Astrocyte of the spinal cord (primary cell): ENCODE results near the gene ADAT3.

Experiments used
- DNase-seq: peaks from one replicate; pipeline ENCODE4 v3.0.0; 2011; ENCODE audit warnings: low read depth, low spot score
- H3K4me3 ChIP-seq: 2 replicates; pipeline ENCODE4 v1.5.1; 2011; ENCODE audit warnings: low read depth, mild to moderate bottlenecking, low read length, moderate library complexity
- CTCF ChIP-seq: IDR thresholded peaks from 2 replicates; pipeline ENCODE4 v1.5.1; 2012; ENCODE audit warnings: low read depth, mild to moderate bottlenecking, low read length, inconsistent platforms
- in situ Hi-C: cut with HindIII; loops from 2 replicates; pipeline ENCODE4 v1.10.0; 2017; ENCODE audit warnings: low sequenced_read_pairs

The ADAT3 gene

GRCh38 chr19:1911995-1912394 is 6.8 kb downstream of the ADAT3 start:
- no peak overlapping the region for H3K4me3 ChIP-seq
- in situ Hi-C loops, result no loop called here
- no peak for TF ChIP-seq CTCF

GRCh38 chr19:1912760-1913505 is 7.7 kb downstream of the ADAT3 start:
- no peak for TF ChIP-seq CTCF
- in situ Hi-C loops, result no loop called here
- H3K4me3 ChIP-seq, result no peak overlapping the region
- DNase-seq, result no peak

More at GRCh38 chr19:1911995-1912394, 6.8 kb downstream of the ADAT3 start:
- no peak for DNase-seq

- TF ChIP-seq CTCF, result no peak
- no peak overlapping the region for H3K4me3 ChIP-seq
- no peak for DNase-seq
- in situ Hi-C loops, result no loop called here
Measured at GRCh38 chr19:1913781-1914577, 8.8 kb downstream of the ADAT3 start.

- no peak for TF ChIP-seq CTCF
- in situ Hi-C loops, result no loop called here
- no peak for DNase-seq
- H3K4me3 ChIP-seq, result no peak overlapping the region
Measured at GRCh38 chr19:1914826-1915341, 9.7 kb downstream of the ADAT3 start.

GRCh38 chr19:1917146-1917545 is 11.9 kb downstream of the ADAT3 start:
- DNase-seq, result no peak
- in situ Hi-C loops, result no loop called here
- TF ChIP-seq CTCF, result no peak
- H3K4me3 ChIP-seq, result no peak overlapping the region

- in situ Hi-C loops, result no loop called here
- DNase-seq, result no peak
- TF ChIP-seq CTCF, result no peak
- no peak overlapping the region for H3K4me3 ChIP-seq
Measured at GRCh38 chr19:1917926-1918325, 12.7 kb downstream of the ADAT3 start.
